GM23248 (cell line): ENCODE results near the gene MAPKBP1. TPM values are rescaled to one million over a fixed set of nuclear protein-coding genes. Genes with fewer than 3 reads are reported as not detected.
A peak's percentile ranks its signal among the peaks of the same experiment; 100 is the strongest.

ENCODE experiments used
- DNase-seq: peaks from one replicate; pipeline ENCODE4 v3.0.0-alpha.2; 2015
- H2AFZ ChIP-seq: fragments of 200-600 bp; sonication (generic); 2 replicates; pipeline ENCODE4 v1.6.1; 2016; ENCODE audit warnings: antibody characterized with exemption
- H3F3A ChIP-seq: fragments of 200-600 bp; sonication (generic); 2 replicates; pipeline ENCODE4 v1.6.1; 2016; ENCODE audit warnings: mild to moderate bottlenecking, antibody characterized with exemption, mixed run types; ENCODE audit not compliant: insufficient read depth
- H3K27ac ChIP-seq: fragments of 200-600 bp; sonication (generic); 2 replicates; pipeline ENCODE4 v1.5.1; 2016; ENCODE audit warnings: mild to moderate bottlenecking
- H3K27me3 ChIP-seq: fragments of 200-600 bp; sonication (generic); replicated peaks from 2 replicates; pipeline ENCODE4 v1.6.1; 2016; ENCODE audit warnings: mild to moderate bottlenecking; ENCODE audit not compliant: insufficient read depth
- H3K36me3 ChIP-seq: fragments of 200-600 bp; sonication (generic); 2 replicates; pipeline ENCODE4 v1.6.1; 2016; ENCODE audit warnings: low read depth, mild to moderate bottlenecking
- H3K4me1 ChIP-seq: fragments of 200-600 bp; sonication (generic); 2 replicates; pipeline ENCODE4 v1.6.1; 2016; ENCODE audit warnings: mild to moderate bottlenecking; ENCODE audit not compliant: insufficient read depth
- H3K4me2 ChIP-seq: fragments of 200-600 bp; sonication (generic); one replicate; pipeline ENCODE4 v1.6.1; 2016; ENCODE audit warnings: mild to moderate bottlenecking; ENCODE audit not compliant: unreplicated experiment
- H3K4me3 ChIP-seq: fragments of 200-600 bp; sonication (generic); 2 replicates; pipeline ENCODE4 v1.5.1; 2016; ENCODE audit warnings: mild to moderate bottlenecking
- H3K79me2 ChIP-seq: fragments of 200-600 bp; sonication (generic); 2 replicates; pipeline ENCODE4 v1.6.1; 2016; ENCODE audit warnings: mild to moderate bottlenecking; ENCODE audit not compliant: insufficient read depth
- H3K9ac ChIP-seq: fragments of 200-600 bp; sonication (generic); 2 replicates; pipeline ENCODE4 v1.6.1; 2016; ENCODE audit warnings: mild to moderate bottlenecking
- H3K9me2 ChIP-seq: fragments of 200-600 bp; sonication (generic); 2 replicates; pipeline ENCODE4 v1.6.1; 2016; ENCODE audit warnings: mixed run types, mild to moderate bottlenecking, moderate library complexity; ENCODE audit not compliant: insufficient read depth
- H3K9me3 ChIP-seq: fragments of 200-600 bp; sonication (generic); one replicate; pipeline ENCODE4 v1.6.1; 2017; ENCODE audit warnings: low read depth
- H4K20me1 ChIP-seq: fragments of 200-600 bp; sonication (generic); 2 replicates; pipeline ENCODE4 v1.6.0; 2016; ENCODE audit not compliant: insufficient read depth
- EZH2 ChIP-seq: fragments of 200-600 bp; sonication (generic); IDR thresholded peaks from 2 replicates; pipeline ENCODE4 v1.6.1; 2018; ENCODE audit warnings: antibody characterized with exemption, mild to moderate bottlenecking; ENCODE audit not compliant: insufficient read depth, poor library complexity, severe bottlenecking
- EZH2phosphoT487 ChIP-seq: fragments of 200-600 bp; sonication (generic); IDR thresholded peaks from 2 replicates; pipeline ENCODE4 v1.6.1; 2018; ENCODE audit warnings: antibody characterized with exemption, moderate library complexity, mild to moderate bottlenecking, low read depth; ENCODE audit not compliant: insufficient read depth
- WGBS, 2 experiments: methylation state at CpG; one replicate each; pipeline ENCODE4 v1.1.6; 2015 to 2017; ENCODE audit warnings: low lambda C conversion rate in 2 of 2, low coverage in 1 of 2; ENCODE audit errors: missing lambda C conversion rate in 2 of 2; 5-methylcytosine and 5-hydroxymethylcytosine counted together
- in situ Hi-C: fragments of 300-500 bp; cut with MboI; formaldehyde crosslinking; loops from 2 replicates; pipeline ENCODE4 v1.15.0; 2020
- polyA plus RNA-seq: library from polyadenylated mRNA; unstranded; fragments of >200 nt; fragmentation: Nextera tagmentation; extraction: Ambion mirVana; gene quantifications from 2 replicates; pipeline ENCODE4 v1.2.1, GENCODE V29; 2016
- total RNA-seq: library from RNA; depleted of rRNA; stranded (reverse); fragments of >200 nt; shearing (Covaris generic); gene quantifications from 2 replicates; pipeline ENCODE4 v1.2.3, GENCODE V29; 2014

MAPKBP1 gene
- total and polyA plus RNA-seq, 2 experiments from 2014 or later = 5.2 to 8.5 TPM

GRCh38 chr15:41774882-41775417 is 666 bp downstream of the MAPKBP1 start:
- peak overlapping the region; percentile 77 for H2AFZ ChIP-seq
- peaks cover 79% of the 10 kb centered on the region for H3F3A ChIP-seq
- in situ Hi-C loops = loop anchor here (5.0 kb wide), 1 partner anchor 47 kb away; no protein-coding TSS in a partner anchor
- H4K20me1 ChIP-seq = no peaks in the 10 kb centered on the region
- WGBS, 2 experiments = 3 to 7% methylated on average over 19 of the region's 19 CpGs
- H3K4me3 ChIP-seq = peak overlapping the region; percentile 86
- H3K9me3 ChIP-seq = no peaks in the 10 kb centered on the region
- H3K79me2 ChIP-seq = peaks cover 52% of the 10 kb centered on the region
- H3K9ac ChIP-seq = peak overlapping the region; percentile 87
- no peak for DNase-seq
- H3K4me2 ChIP-seq = peak overlapping the region; percentile 84
- H3K27ac ChIP-seq = peak overlapping the region; percentile 75
- no peaks in the 10 kb centered on the region for H3K27me3 ChIP-seq
- TF ChIP-seq EZH2phosphoT487 = no peak
- TF ChIP-seq EZH2 = no peak
- H3K36me3 ChIP-seq = no peaks in the 10 kb centered on the region
- H3K4me1 ChIP-seq = peaks cover 57% of the 10 kb centered on the region
- no peaks in the 10 kb centered on the region for H3K9me2 ChIP-seq

GRCh38 chr15:41775651-41776050 is 1.4 kb downstream of the MAPKBP1 start:
- H3K36me3 ChIP-seq = no peaks in the 10 kb centered on the region
- peaks cover 86% of the 10 kb centered on the region for H3F3A ChIP-seq
- H3K9me2 ChIP-seq = no peaks in the 10 kb centered on the region
- WGBS, 2 experiments = 33 to 41% methylated on average over 2 of the region's 2 CpGs
- H3K27ac ChIP-seq = peak overlapping the region; percentile 75
- peaks cover 59% of the 10 kb centered on the region for H3K79me2 ChIP-seq
- peak overlapping the region; percentile 84 for H3K4me2 ChIP-seq
- peak; percentile 26 for DNase-seq
- H3K4me3 ChIP-seq = peak overlapping the region; percentile 86
- no peaks in the 10 kb centered on the region for H3K27me3 ChIP-seq
- H3K9me3 ChIP-seq = no peaks in the 10 kb centered on the region
- H3K4me1 ChIP-seq = peaks cover 64% of the 10 kb centered on the region
- H4K20me1 ChIP-seq = no peaks in the 10 kb centered on the region
- TF ChIP-seq EZH2 = no peak
- TF ChIP-seq EZH2phosphoT487 = no peak
- H3K9ac ChIP-seq = peak overlapping the region; percentile 87
- in situ Hi-C loops = no loop called here
- H2AFZ ChIP-seq = no peak overlapping the region

- H3K4me2 ChIP-seq = peak overlapping the region; percentile 71
- no peaks in the 10 kb centered on the region for H4K20me1 ChIP-seq
- H3K27me3 ChIP-seq = no peaks in the 10 kb centered on the region
- 22 to 28% methylated on average over 1 of the region's 1 CpG for WGBS, 2 experiments
- H3K9ac ChIP-seq = peak overlapping the region; percentile 38
- no peaks in the 10 kb centered on the region for H3K9me2 ChIP-seq
- in situ Hi-C loops = no loop called here
- peak overlapping the region; percentile 46 for H3K27ac ChIP-seq
- peak; percentile 76 for DNase-seq
- H3F3A ChIP-seq = peaks cover 73% of the 10 kb centered on the region
- H2AFZ ChIP-seq = no peak overlapping the region
- peaks cover 64% of the 10 kb centered on the region for H3K4me1 ChIP-seq
- H3K79me2 ChIP-seq = peaks cover 78% of the 10 kb centered on the region
- peak overlapping the region; percentile 48 for H3K4me3 ChIP-seq
- H3K9me3 ChIP-seq = no peaks in the 10 kb centered on the region
- no peak for TF ChIP-seq EZH2
- no peak for TF ChIP-seq EZH2phosphoT487
- H3K36me3 ChIP-seq = no peaks in the 10 kb centered on the region
Observed at GRCh38 chr15:41777421-41777973, 3.2 kb downstream of the MAPKBP1 start.

- H4K20me1 ChIP-seq = no peaks in the 10 kb centered on the region
- TF ChIP-seq EZH2phosphoT487 = no peak
- TF ChIP-seq EZH2 = no peak
- WGBS, 2 experiments = 91 to 98% methylated on average over 1 of the region's 1 CpG
- H3F3A ChIP-seq = peaks cover 63% of the 10 kb centered on the region
- DNase-seq = no peak
- H3K79me2 ChIP-seq = peaks cover 88% of the 10 kb centered on the region
- H3K4me2 ChIP-seq = peak overlapping the region; percentile 31
- H2AFZ ChIP-seq = no peak overlapping the region
- in situ Hi-C loops = no loop called here
- no peaks in the 10 kb centered on the region for H3K9me3 ChIP-seq
- H3K9me2 ChIP-seq = no peaks in the 10 kb centered on the region
- no peak overlapping the region for H3K4me3 ChIP-seq
- no peaks in the 10 kb centered on the region for H3K27me3 ChIP-seq
- no peaks in the 10 kb centered on the region for H3K36me3 ChIP-seq
- peaks cover 54% of the 10 kb centered on the region for H3K4me1 ChIP-seq
- H3K27ac ChIP-seq = no peak overlapping the region
- no peak overlapping the region for H3K9ac ChIP-seq
Observed at GRCh38 chr15:41778521-41778920, 4.2 kb downstream of the MAPKBP1 start.
